Measurements from ENCODE around the gene CKLF.
"Not testable (repeated sequence)": the region's sequence is repeated elsewhere in the genome, so short reads cannot be mapped to it uniquely, and the experiment has no call there.

CKLF gene

DNA sequence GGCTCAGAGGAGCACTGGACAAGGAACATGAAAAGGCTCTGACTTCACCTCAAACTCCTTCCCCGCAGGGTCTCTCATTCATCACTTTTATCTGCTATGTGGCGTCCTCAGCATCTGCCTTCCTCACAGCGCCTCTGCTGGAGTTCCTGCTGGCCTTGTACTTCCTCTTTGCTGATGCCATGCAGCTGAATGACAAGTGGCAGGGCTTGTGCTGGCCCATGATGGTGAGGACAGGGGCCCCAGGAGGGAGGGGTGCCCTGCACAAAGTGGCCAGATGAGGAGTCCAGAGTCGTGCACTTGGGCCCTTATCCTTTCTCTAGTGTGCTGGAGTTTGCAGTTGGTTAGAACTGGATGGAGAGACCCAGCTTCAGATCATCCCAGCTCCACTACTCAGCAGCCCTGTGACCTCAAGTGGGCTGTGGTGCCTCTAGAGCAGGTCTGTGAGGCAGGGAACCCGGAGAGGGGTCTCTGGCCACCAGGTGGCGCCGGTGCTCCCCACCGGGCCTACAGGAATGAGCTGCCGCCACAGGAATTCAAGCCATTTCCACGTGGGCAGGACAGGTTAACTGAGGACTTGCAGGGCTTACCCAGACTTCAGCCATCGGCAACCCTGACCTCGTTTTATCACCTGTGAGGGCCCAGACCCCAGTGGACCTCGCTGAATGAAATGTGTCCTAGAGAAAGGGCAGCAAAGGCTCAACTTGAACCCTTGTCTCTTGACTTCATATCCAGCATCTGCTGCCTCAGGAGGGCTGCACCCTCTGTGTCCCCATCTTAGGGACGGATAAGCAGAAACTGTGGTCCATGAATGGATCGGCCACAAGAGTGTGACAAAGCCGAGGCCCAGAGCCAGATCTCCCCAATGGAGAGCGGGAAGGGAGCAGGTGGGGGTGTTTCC lies 56.1 kb downstream of the CKLF start:
- no peak for DNase-seq (ENCODE audit: low read depth)
- peak; percentile 96 for TF ChIP-seq CTCF (IDR thresholded peaks at IDR 0.05; ENCODE audit: low read depth, low read length, missing control alignments)
- no peak overlapping the region for H3K4me3 ChIP-seq (ENCODE audit: low read depth, low read length)

GRCh38 chr16:66609139-66609510 lies 56.7 kb downstream of the CKLF start:
- DNase-seq (ENCODE audit: low read depth): no peak
- no peak overlapping the region for H3K4me3 ChIP-seq (ENCODE audit: low read depth, low read length)
- TF ChIP-seq CTCF (IDR thresholded peaks at IDR 0.05; ENCODE audit: low read depth, low read length, missing control alignments): no peak

GRCh38 chr16:66610111-66610820 lies 57.9 kb downstream of the CKLF start:
- no peak for DNase-seq (ENCODE audit: low read depth)

DNA sequence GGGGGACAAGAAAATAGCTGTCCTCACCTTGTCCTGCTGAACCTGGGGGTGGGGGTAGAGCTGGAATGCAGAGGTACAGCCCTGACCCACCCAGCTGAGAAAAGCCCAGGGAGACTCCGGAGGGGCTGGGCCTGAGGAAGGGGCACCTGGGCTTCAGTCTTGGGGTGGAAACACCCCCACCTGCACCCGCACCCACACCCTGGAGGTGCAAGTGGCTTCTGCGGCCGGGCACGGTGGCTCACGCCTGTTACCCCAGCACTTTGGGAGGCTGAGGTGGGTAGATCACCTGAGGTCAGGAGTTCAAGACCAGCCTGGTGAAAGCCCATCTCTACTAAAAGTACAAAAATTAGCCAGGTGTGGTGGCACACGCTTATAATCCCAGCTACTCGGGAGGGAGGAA lies 59.5 kb downstream of the CKLF start:
- not testable (repeated sequence) for DNase-seq (ENCODE audit: low read depth)

More at GRCh38 chr16:66610111-66610820, 57.9 kb downstream of the CKLF start:
- no peak overlapping the region for H3K4me3 ChIP-seq (ENCODE audit: low read depth, low read length)
- TF ChIP-seq CTCF (IDR thresholded peaks at IDR 0.05; ENCODE audit: low read depth, low read length, missing control alignments): no peak

DNA sequence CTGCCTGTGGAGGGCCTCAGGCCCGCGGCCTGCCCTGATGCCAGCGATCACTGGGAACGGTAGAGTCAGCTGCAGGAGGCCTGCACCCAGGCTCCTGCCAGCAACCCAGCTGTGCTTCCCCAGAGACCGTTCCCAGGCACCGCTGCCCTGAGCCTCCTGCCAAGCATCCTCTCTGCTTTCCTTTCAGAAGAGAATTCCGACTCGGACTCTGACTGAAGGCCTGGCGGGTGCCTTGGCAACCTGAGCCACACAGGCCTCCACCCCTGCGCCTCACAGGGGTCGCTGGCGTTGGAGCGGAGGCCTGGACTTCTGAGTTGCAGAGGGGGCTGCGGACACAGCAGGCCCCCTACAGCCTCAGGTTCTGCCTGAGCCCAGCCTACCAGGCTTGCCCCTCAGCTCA lies 60.0 kb downstream of the CKLF start:
- no peak for DNase-seq (ENCODE audit: low read depth)
- no peak overlapping the region for H3K4me3 ChIP-seq (ENCODE audit: low read depth, low read length)
- no peak for TF ChIP-seq CTCF (IDR thresholded peaks at IDR 0.05; ENCODE audit: low read depth, low read length, missing control alignments)

More for the DNA sequence above, 59.5 kb downstream of the CKLF start:
- H3K4me3 ChIP-seq (ENCODE audit: low read depth, low read length): not testable (repeated sequence)

DNA sequence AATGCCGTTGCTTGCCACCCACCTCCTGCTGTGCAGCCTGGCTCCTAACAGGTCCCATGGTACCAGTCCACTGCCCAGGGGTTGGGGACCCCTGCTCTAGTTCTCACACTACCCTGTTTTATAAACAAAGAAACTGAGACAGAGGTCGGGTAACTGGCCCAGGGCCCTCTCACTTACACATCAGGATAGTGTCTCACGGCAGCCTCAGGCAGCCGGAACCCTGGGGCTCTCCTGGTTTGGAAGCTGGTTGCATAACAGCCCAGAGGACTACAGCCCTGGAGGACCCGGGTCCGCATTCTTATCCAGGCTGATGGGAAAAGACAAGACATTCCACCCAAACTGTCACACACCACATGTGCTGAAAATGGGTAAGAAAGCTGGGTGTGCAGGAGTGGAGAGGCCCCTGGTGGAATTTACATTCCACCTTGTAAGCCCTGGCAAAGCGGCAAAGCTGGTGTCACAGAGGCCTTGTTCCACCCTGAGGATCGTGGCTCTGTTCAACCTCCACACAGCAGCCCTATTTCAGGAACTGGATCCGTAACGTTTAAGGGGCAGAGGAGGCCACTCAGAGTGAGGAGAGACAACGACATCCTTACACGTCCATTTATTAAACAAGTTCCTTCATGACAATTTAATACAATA lies 61.9 kb downstream of the CKLF start:
- no peak for DNase-seq (ENCODE audit: low read depth)
- no peak overlapping the region for H3K4me3 ChIP-seq (ENCODE audit: low read depth, low read length)
- no peak for TF ChIP-seq CTCF (IDR thresholded peaks at IDR 0.05; ENCODE audit: low read depth, low read length, missing control alignments)
